Measurements from ENCODE around the gene PTH1R. TPM values are rescaled to one million over a fixed set of nuclear protein-coding genes. Genes with fewer than 3 reads are reported as not detected.
A peak's percentile ranks its signal among the peaks of the same experiment; 100 is the strongest.

PTH1R gene
- total and polyA plus RNA-seq, 4 donors: 11.2 to 29.7 (median 19.9) TPM

GRCh38 chr3:46938118-46938517 is 60.6 kb downstream of the PTH1R start:
- H3K4me1 ChIP-seq (ENCODE audit: control insufficient read depth in 5 of 5, insufficient read depth in 5 of 5, low read length in 5 of 5): peaks cover 17 to 54% (median 30%) of the 10 kb centered on the region in 5 donors
- H3K4me3 ChIP-seq: no peak overlapping the region
- H3K9me3 ChIP-seq (ENCODE audit: control insufficient read depth in 4 of 4, insufficient read depth in 3 of 4, low read length in 3 of 4): no peaks in the 10 kb centered on the region
- H3K27ac ChIP-seq (ENCODE audit: low read depth in 1 of 2, low read length in 1 of 2): peak overlapping the region; percentile 18 to 87
- no peak overlapping the region for H3K9ac ChIP-seq (ENCODE audit: insufficient read depth in 1 of 2, low read length in 2 of 2)
- no peak for DNase-seq
- TF ChIP-seq, protein P1, sequence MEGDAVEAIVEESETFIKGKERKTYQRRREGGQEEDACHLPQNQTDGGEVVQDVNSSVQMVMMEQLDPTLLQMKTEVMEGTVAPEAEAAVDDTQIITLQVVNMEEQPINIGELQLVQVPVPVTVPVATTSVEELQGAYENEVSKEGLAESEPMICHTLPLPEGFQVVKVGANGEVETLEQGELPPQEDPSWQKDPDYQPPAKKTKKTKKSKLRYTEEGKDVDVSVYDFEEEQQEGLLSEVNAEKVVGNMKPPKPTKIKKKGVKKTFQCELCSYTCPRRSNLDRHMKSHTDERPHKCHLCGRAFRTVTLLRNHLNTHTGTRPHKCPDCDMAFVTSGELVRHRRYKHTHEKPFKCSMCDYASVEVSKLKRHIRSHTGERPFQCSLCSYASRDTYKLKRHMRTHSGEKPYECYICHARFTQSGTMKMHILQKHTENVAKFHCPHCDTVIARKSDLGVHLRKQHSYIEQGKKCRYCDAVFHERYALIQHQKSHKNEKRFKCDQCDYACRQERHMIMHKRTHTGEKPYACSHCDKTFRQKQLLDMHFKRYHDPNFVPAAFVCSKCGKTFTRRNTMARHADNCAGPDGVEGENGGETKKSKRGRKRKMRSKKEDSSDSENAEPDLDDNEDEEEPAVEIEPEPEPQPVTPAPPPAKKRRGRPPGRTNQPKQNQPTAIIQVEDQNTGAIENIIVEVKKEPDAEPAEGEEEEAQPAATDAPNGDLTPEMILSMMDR (IDR thresholded peaks at IDR 0.05; ENCODE audit: control extremely low read depth, extremely low read depth): no peak
- H3K36me3 ChIP-seq (ENCODE audit: control insufficient read depth in 4 of 4, insufficient read depth in 4 of 4, low read length in 4 of 4): peaks cover 0 to 26% (median 14%) of the 10 kb centered on the region in 4 donors
- no peak for ATAC-seq (ENCODE audit: insufficient read depth, low FRiP score)
- WGBS, 2 donors: 93% methylated on average over 2 of the region's 2 CpGs
- H3K27me3 ChIP-seq (ENCODE audit: control insufficient read depth in 3 of 3, insufficient read depth in 3 of 3, low read length in 2 of 3): no peaks in the 10 kb centered on the region

DNA sequence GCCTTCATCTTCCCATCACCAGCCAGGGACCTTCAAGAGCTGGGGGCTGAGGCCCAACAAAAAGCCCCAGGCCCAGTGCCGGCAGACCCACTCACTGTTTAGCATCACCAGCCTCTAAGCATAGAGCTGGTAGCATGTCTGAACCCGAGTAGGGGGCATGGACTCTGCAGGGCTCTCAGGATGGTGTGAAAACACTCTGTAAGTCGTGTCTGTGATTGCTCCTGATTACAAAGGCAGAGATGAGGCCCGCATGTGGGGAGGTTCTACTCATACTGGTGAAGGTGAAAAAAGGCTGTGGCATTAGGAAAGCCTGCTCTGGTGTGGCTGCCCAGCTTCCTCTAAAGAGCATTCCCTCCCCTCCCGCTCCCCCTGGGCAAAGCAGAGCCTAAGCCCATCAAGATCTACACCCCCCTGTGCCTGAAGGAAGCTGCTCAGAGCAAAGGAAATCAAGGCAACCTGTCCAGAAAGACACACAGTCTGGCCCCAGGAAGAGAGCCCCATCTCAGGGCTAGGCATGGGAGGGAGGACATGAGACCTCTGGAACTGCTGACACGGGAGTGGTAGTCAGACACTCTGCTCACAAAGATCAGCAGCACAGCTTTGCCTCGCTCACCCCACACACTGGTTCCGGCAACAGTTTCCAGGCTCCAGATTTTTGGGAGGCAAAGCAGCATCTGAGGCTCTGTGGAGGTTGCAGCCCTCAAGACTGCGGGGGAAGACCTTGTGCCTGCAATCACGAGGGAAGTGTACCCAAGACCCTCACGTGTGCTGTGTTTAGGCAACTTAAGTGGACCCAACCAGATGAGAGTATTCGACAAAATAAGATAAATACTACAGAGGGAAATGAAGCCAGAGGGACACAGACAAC is 62.3 kb downstream of the PTH1R start:
- Histone ChIP-seq H3K9ac (ENCODE audit: insufficient read depth in 1 of 2, low read length in 2 of 2) (no peak overlapping the region), H3K4me1 (ENCODE audit: control insufficient read depth in 5 of 5, insufficient read depth in 5 of 5, low read length in 5 of 5) (peaks cover 16 to 52% (median 17%) of the 10 kb centered on the region in 5 donors), H3K27ac (ENCODE audit: low read depth in 1 of 2, low read length in 1 of 2) (peak overlapping the region; percentile 71 to 87), H3K27me3 (ENCODE audit: control insufficient read depth in 3 of 3, insufficient read depth in 3 of 3, low read length in 2 of 3) (no peaks in the 10 kb centered on the region), H3K36me3 (ENCODE audit: control insufficient read depth in 4 of 4, insufficient read depth in 4 of 4, low read length in 4 of 4) (peaks cover 0 to 26% (median 14%) of the 10 kb centered on the region in 4 donors), H3K4me3 (no peak overlapping the region), H3K9me3 (ENCODE audit: control insufficient read depth in 4 of 4, insufficient read depth in 3 of 4, low read length in 3 of 4) (no peaks in the 10 kb centered on the region)
- TF ChIP-seq, protein P1 (IDR thresholded peaks at IDR 0.05; ENCODE audit: control extremely low read depth, extremely low read depth): no peak
- ATAC-seq (ENCODE audit: insufficient read depth, low FRiP score) (no peak), DNase-seq (no peak)
- 61 to 71% methylated on average over 12 of the region's 12 CpGs for WGBS, 2 donors

DNA sequence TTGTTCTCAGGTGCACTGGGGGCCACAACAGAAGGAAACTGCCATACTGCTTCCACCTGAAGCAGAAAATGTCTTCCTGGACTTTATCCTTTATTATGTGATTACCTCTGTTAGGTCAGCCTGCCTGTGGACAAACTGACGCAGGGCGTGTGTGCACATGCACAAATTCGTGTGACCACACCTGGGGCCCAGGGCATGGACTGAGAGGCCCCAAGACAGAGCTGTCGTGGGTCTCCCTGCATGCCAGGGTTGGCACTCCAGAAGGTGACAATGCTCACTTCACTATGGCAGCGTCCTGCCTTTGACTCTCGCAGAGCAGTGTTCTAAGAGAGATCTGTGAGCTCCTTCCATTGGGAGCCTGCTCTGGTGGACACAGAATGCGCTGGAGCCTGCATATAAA is 64.6 kb downstream of the PTH1R start:
- WGBS, 2 donors: 86 to 92% methylated on average over 7 of the region's 7 CpGs
- Histone ChIP-seq H3K4me3 (no peak overlapping the region), H3K36me3 (ENCODE audit: control insufficient read depth in 4 of 4, insufficient read depth in 4 of 4, low read length in 4 of 4) (peaks cover 0 to 20% (median 10%) of the 10 kb centered on the region in 4 donors), H3K4me1 (ENCODE audit: control insufficient read depth in 5 of 5, insufficient read depth in 5 of 5, low read length in 5 of 5) (peaks cover 0 to 48% (median 28%) of the 10 kb centered on the region in 5 donors), H3K27ac (ENCODE audit: low read depth in 1 of 2, low read length in 1 of 2) (peak overlapping the region; percentile 55 to 89), H3K9ac (ENCODE audit: insufficient read depth in 1 of 2, low read length in 2 of 2) (no peak overlapping the region), H3K27me3 (ENCODE audit: control insufficient read depth in 3 of 3, insufficient read depth in 3 of 3, low read length in 2 of 3) (no peaks in the 10 kb centered on the region), H3K9me3 (ENCODE audit: control insufficient read depth in 4 of 4, insufficient read depth in 3 of 4, low read length in 3 of 4) (no peaks in the 10 kb centered on the region)
- TF ChIP-seq, protein P1 (IDR thresholded peaks at IDR 0.05; ENCODE audit: control extremely low read depth, extremely low read depth): no peak
- ATAC-seq (ENCODE audit: insufficient read depth, low FRiP score) (no peak), DNase-seq (no peak)
